GM18867 (cell line): ENCODE measurements around the gene ZNF580.
A peak's percentile ranks its signal among the peaks of the same experiment; 100 is the strongest.

Source experiments
- ATAC-seq: cut with Tn5 transposase; IDR thresholded peaks from one replicate; pipeline ENCODE4 v1.9.1; 2021; ENCODE audit warnings: mild to moderate bottlenecking, moderate library complexity; ENCODE audit not compliant: unreplicated experiment

ZNF580 gene

GRCh38 chr19:55622242-55622969 is 18.4 kb upstream of the ZNF580 start:
- no peak for ATAC-seq

GRCh38 chr19:55623130-55623529 is 17.7 kb upstream of the ZNF580 start:
- no peak for ATAC-seq

GRCh38 chr19:55623561-55623960 is 17.2 kb upstream of the ZNF580 start:
- ATAC-seq, result no peak

- peak; percentile 53 for ATAC-seq
Observed at GRCh38 chr19:55624109-55625003, 16.4 kb upstream of the ZNF580 start, which contains the start of gene ZNF784. TSS of gene ZNF784 (minus strand) at chr19:55624566. CDS start at chr19:55624561, 5 bp downstream.

GRCh38 chr19:55625004-55625326 is 15.8 kb upstream of the ZNF580 start:
- no peak for ATAC-seq

GRCh38 chr19:55626350-55626749 is 14.5 kb upstream of the ZNF580 start:
- no peak for ATAC-seq

GRCh38 chr19:55632463-55632834 is 8.4 kb upstream of the ZNF580 start:
- ATAC-seq, result peak; percentile 38

GRCh38 chr19:55633861-55634260 is 6.9 kb upstream of the ZNF580 start:
- ATAC-seq, result no peak

- ATAC-seq, result no peak
Observed at GRCh38 chr19:55635334-55635717, 5.5 kb upstream of the ZNF580 start.

DNA sequence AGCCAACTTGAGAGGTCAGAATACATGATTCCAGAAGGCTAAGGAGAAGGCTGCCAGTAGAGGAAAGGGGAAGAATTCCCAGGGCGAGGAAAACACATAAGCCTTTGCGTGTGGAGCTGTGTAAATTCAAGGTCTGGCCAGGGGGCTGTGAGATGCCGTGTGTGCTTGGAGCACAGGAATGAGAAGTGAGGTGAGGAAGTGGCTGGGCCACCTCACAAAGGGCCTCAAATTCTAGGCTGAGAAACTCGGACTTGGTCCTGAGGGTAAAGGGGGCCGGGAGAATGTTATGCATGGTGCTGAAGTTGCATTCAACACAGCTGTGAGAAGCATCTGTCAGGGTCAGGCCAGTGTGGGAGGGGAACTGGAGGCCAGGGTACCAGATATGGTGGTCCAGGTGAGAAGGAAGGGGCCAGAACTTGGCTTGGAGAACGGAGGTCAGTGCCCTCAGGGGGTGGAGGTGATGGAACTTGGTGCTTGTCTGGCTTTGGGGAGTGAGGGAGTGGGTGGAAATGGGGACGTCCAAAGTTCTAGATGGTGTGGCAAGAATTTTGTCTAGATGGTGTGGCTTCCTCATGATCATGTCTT is 4.9 kb upstream of the ZNF580 start:
- ATAC-seq, result no peak

- ATAC-seq, result no peak
Observed at GRCh38 chr19:55636723-55637122, 4.1 kb upstream of the ZNF580 start.

GRCh38 chr19:55637534-55637933 is 3.3 kb upstream of the ZNF580 start:
- ATAC-seq, result no peak

- ATAC-seq, result no peak
Observed at GRCh38 chr19:55638864-55639359, 1.9 kb upstream of the ZNF580 start.

DNA sequence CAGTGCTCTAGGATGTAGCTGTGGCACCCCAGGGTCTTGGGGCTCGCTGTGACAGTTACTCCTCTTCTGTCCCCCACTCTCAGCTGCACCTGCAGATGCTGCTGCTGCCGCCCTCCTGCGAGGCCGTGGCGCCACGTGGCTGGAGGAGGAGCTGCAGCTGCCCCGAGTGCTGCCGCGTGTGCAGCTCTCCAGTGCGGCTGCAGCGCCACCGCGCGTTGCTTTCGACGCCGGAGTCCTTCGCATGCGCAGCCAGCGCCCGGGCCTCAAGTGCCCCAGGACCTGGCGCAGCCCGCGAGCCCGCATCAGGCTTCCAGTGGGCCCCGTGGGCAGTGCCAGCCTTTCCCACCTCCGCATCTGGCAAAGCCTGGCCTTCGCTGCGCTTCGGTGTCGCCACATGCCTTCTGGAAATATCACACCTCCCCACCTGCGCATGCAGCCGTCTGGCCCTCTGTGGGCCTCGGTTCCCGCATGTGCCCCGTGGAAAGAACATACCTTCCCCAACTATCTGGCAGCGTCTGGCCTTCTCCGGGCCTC is 692 bp upstream of the ZNF580 start:
- peak; percentile 25 for ATAC-seq

DNA sequence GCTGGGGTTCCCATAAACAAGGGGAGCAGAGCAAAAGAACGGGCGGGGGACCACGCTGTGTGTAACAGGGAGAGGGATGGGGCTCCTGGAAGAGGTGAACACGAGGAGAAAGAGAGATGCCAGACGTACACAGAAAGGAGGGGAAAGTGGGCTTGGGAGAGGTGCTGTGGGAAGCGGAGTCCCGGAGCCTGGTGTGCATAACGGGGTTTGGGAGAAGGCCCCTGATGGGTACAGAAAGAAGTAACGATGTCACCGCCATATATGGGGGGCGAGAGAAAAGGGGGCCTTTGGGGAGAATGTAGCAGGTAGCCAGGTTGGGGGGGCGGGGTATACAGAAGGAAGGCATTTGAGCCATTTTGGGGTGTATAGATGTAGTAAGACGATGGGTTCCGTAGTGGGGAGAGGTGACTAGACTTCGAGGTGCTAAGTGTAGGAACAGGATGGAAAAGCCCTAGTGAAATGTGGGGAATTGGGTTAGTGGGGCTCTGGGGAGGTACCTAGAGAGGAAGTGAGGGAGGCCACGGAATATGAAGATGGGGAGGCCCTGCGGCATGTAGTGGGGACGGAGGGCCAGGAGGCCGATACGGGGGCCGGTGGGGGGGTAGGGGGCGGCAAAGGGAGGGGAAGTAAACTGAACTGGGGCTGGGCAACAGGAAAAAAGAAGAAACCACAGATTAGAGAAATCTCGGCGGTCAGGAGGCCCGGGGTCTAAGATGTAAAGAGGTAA is 787 bp downstream of the ZNF580 start:
- no peak for ATAC-seq

DNA sequence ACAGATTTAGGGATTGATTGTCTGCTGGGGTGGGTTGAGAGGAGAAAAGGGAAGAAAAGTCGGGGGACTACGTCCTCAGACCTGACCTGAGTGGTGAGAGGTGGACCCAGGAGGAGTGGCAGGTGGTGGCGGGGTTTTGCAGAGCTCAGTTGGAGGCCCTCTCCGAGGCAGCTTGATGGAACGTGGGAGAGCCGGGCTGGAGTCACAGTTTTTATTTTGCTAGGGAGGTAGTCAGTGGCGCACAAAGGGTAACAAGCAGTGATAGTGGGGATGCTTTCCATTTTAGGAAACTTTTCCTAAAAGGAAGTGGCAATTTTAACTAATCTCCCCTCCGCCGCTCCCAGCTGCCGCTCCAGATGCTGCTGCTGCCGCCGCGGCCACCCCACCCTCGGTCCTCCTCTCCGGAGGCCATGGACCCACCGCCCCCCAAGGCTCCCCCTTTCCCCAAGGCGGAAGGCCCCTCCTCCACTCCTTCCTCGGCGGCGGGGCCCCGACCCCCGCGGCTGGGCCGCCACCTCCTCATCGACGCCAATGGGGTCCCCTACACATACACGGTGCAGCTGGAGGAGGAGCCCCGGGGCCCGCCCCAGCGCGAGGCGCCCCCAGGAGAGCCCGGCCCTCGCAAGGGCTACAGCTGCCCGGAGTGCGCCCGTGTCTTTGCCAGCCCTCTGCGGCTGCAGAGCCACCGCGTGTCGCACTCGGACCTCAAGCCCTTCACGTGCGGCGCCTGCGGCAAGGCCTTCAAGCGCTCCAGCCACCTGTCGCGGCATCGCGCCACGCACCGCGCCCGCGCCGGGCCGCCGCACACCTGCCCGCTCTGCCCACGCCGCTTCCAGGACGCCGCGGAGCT is 1.6 kb downstream of the ZNF580 start:
- ATAC-seq, result peak; percentile 5

- ATAC-seq, result peak; percentile 32
Observed at GRCh38 chr19:55643003-55643886, 2.4 kb downstream of the ZNF580 start, which contains the start of gene ZNF581. TSS of gene ZNF581 (plus strand) at chr19:55643649. CDS start at chr19:55644572, 923 bp downstream.

- no peak for ATAC-seq
Observed at GRCh38 chr19:55643887-55644176, 3.0 kb downstream of the ZNF580 start.
